SKM-1 treated with dmso at 0.1 percent for 144 hours (cell line): ENCODE results near the gene SLF1.
A peak's percentile ranks its signal among the peaks of the same experiment; 100 is the strongest.

Source experiments
- DNase-seq: peaks from one replicate; lab custom pipeline; 2025; ENCODE audit not compliant: unreplicated experiment; lab: John Stamatoyannopoulos, UW

The SLF1 gene

DNA sequence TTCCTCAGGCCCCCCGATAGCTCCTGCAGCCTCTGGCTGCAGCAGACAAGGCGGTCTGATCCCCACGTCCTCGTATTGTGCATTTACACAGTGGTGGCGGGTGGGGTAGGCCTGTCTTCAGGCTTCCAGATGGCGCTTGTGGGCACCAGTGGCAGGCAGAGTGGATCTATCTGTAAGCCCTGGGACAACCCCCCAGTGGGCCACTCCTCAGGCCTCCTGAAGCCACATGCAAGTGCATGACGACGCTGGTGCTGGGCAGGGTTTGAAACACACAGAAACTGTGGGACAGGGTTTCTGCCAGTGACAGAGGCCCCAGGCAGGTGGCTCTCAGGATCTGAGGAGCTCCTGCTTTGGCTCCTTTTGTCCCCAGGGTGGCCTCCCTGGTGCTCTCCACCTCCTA, 42.0 kb downstream of the SLF1 start:
- DNase-seq, result no peak

GRCh38 chr5:94661086-94661485, 42.6 kb downstream of the SLF1 start:
- no peak for DNase-seq

DNA sequence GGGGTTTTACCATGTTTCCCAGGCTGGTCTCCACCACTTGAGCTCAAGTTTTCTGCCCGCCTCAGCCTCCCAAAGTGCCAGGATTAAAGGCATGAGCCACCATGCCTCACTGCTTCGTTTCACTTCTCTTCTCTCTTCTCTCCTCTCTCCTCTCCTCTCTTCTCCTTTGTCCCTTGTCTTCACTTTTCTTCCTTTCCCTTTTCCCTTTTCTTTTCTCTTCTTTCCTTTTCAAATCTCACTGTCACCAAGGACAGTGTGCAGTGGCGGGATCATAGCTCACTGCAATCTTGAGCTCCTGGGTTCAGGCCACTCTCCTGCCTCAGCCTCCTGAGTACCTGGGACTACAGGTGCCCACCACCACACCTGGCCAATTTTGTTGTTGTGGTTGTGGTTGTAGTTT, 49.5 kb downstream of the SLF1 start:
- DNase-seq, result no peak

DNA sequence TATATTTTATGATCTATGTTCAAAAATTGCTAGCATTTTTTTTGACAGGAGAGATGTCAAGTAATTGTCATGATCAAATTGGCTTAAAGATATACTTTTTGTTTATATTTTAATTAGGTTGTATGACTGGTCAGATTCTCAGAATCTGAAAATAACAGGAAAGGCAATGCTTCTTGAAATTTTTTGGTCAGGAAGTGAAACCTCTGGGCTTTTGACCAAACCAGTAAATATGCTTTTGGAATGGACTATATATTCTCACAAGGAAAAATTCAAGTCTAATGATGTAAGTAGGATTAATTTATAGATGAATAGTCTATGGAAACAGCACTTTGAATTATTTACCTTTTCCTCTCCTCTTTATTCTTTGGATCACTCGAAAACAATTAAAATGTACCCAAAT, 52.3 kb downstream of the SLF1 start:
- DNase-seq, result no peak

DNA sequence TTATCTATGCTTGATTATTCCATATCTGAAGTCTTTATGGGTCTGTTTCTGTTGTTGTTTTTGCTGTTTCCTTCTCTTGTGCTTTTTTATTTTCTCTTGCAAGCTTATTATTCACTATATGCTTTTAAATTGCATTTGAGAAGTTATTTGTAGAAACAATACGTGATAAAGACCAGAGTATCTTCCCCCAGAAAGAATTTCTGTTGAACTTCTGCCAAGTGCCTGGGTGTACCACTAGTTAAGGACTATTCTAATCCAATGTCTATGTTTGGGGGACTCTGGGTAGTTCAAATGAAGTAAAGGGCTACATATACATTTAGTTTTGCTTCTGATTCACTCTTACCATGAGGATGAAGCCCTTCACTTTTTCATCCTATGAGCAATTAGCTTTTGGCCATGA, 54.3 kb downstream of the SLF1 start:
- DNase-seq, result no peak

DNA sequence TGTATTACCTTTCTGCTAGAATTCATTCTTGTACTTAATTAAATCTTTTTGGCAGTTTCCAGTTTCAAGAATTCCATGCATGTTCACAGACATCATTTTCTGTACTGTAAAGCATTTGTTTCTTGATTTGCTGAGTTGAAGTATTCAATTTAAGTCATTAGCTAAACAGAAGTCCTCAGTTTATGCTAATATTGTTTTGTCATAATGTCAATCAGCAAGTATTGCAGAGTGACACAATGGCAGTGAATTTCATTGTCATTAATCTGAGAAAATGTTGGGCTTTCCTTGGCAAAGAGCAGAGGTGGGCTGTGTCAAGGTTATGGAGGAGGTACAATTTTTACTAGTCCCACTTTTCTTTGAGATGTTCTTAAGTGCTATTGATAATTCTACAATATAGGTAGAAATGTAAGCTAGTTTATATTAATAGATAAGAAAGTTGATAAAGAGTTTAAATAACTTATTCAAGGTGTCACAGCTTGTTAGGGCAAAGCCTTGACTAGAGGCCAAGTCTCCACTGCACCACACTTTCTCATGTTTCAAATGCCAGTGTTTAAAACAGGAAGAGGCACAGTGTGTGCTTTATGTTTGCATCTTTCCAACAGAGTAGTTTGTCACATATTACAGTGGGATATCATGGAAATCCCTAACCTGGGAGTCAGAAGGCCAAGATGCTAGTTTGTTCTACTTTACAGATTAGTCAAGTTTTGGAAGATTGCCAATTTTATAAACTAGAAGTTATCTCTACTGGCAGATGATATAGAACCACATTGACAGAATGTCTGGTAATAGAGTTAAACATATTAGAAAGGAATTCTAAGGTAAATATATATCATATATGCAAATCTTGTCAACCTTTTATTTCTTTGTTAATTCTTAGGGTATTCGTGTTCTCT, 56.3 kb downstream of the SLF1 start:
- DNase-seq, result no peak

- DNase-seq, result no peak
Observed at GRCh38 chr5:94675965-94676618, 57.6 kb downstream of the SLF1 start.

DNA sequence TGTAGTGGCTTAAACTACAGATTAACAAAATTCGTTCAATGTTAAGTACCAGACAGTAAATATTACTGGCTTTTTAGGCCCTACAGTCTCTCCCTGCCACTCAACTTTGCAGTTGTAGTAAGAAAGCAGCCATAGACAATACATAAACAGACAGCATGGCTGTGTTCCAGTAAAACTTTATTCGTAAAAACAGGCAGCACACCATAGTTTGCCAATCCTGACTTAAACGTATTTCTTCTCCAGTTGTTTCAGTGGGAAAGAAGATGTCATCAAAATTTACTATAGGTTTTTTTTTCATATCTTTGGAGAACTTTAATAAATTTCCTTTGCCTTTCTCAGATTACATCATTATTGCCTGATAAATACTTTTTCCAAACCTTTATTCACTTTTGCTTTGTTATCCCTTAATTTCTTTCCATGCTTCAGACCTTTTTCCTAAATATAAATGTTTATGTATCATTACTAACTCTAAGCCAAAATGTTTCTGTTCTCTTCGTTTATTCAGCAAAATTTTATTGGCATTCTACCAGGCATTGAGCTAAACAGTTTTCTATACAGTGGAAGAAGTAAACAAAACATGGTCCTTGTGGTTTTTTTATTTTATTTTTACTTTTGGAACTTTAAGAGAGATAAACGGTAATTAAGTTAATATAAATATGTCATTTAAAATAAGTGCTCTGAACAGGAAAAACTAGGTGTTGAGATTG, 64.5 kb downstream of the SLF1 start:
- DNase-seq, result no peak

DNA sequence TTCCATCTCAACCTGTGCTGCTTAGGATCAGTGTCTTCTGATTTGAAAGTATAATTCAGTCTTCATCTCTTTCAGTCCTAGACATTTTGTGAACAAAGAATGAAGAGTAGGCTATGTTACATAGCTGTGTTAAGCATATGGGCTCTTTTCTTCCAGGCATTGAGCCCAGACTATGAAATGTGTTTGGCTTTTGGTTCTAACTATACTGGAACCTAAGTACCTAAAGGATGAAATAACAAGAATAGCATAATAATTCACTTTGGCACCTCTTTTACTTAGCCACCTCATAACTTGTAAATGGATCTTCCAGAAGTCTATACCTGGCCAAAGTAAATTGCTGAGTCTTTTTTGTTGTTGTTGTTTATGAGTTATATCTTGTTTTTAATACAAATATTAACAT, 71.4 kb downstream of the SLF1 start:
- no peak for DNase-seq

DNA sequence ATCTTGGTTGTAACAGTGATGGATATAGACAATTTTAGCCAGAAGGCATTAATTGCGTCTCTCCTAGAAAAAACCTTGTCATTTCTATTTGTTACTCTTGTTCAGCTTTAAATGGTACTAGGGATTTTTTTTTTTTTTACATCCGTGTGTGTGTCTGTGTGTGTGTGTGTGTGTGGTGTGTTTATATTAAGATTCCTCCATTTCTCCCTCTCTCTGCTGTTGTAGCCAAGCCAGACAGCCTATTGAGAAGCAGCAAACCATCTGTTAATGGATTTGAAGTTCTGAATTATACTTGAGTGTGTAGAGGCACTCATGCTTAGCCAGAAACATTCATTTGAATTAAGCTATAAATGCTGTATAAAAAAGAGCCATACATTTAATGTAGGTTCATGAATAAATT, 72.3 kb downstream of the SLF1 start:
- no peak for DNase-seq

- no peak for DNase-seq
Observed at GRCh38 chr5:94691291-94691690, 72.8 kb downstream of the SLF1 start.

DNA sequence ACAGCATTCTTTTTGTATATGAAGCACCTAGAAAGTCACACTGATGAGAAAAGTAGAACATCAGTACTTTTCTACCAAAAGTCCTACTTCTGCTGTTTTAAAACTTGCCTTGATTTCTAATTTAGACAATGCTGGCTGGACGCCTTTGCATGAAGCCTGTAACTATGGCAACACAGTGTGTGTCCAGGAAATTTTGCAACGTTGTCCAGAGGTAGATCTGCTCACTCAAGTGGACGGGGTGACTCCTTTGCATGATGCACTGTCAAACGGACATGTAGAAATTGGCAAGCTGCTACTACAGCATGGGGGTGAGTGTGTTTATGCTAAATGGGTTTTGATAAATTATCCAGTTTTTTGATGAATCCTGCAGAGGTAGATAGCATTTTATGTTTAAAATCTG, 73.5 kb downstream of the SLF1 start:
- DNase-seq, result peak; percentile 44

- no peak for DNase-seq
Observed at GRCh38 chr5:94692581-94692980, 74.1 kb downstream of the SLF1 start.

GRCh38 chr5:94693043-94693822, 74.8 kb downstream of the SLF1 start:
- peak; percentile 28 for DNase-seq

- no peak for DNase-seq
Observed at GRCh38 chr5:94693845-94694370, 75.4 kb downstream of the SLF1 start.

DNA sequence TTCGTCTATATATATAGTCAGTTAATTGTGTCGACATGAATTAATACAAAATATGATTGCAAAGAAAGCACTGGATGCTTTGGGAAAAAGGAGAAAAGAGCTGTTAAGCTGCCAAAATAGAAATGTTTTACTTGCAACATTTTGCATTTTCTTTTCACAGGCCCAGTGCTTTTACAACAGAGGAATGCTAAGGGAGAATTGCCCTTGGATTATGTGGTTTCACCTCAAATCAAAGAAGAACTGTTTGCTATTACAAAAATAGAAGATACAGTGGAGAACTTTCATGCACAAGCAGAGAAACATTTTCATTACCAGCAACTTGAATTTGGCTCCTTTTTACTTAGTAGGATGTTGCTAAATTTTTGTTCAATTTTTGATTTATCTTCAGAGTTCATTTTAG, 76.2 kb downstream of the SLF1 start:
- no peak for DNase-seq

GRCh38 chr5:94698197-94698596, 79.7 kb downstream of the SLF1 start:
- no peak for DNase-seq

GRCh38 chr5:94699562-94699961, 81.1 kb downstream of the SLF1 start:
- no peak for DNase-seq

DNA sequence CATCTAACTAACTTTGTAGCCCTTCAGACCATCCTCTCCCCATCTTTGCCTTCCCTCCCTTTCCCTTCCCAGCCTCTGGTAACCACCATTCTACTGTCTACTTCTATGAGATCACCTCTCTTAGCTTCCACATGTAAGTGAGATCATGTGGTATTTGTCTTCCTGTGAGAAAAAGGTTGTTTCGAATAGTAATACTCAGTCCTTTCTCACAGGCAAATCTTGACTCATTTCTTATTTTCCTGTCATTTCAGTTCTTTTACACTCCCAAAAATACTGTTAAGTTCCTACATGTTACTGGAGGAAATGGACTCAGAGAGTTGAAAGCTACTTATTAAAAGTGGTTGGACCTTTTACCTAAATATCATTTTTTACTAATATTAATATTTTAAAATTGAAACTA, 82.1 kb downstream of the SLF1 start:
- no peak for DNase-seq

DNA sequence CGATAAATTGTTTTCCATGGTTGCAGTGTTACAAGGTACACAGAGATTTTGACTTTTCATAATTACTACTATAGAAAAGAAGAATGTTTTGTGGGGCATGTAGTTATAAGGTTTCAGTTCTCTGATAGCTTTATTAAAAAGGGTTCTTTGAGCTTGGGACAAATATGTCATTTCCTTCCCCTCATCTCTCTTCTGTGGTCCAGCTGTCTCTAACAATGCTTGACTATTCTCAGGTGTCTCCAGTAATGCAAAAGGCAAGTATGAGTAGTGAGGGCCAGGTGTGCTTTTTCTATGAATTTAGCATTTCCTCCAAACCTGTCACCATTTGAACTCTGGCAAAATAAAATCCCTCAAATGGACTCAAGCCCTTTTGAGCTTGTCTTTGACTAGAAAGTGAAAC, 84.3 kb downstream of the SLF1 start:
- no peak for DNase-seq

DNA sequence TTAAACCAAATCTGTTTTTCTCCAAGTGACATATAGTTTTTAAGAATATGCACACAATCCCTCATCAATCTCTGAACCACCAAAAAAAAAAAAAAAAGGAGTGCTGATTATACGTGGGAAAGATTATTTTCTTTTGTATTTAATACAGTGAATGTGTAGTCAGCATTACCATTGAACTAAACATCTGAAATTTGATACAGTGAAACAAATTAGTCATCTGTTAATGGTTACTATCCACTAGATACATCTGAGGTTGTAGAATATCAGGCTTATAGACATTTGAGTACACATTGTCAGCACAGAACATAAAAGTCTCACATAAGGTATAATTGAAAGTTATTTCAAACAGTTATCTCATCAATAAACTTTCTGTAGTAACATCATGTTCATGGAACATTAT, 87.0 kb downstream of the SLF1 start:
- no peak for DNase-seq
